Panc1 (cell line): ENCODE measurements around the gene XPA. TPM values are rescaled to one million over a fixed set of nuclear protein-coding genes. Genes with fewer than 3 reads are reported as not detected.

Experiments
- ATAC-seq: fragments of 200-7000 bp; cut with Tn5 transposase; 2 replicates; pipeline ENCODE4 v1.9.1; 2020; ENCODE audit warnings: mild to moderate bottlenecking, moderate library complexity
- BruUV-seq: library from RNA; stranded (reverse); fragments of 400-500 nt; replicated peaks from 2 replicates; lab custom pipeline; 2021; lab: Mats Ljungman, UMichigan
- CTCF ChIA-PET: fragments of 300-600 bp; sonication (Branson Sonifier 250); formaldehyde crosslinking; loops from one replicate; lab custom pipeline; 2022; ENCODE audit warnings: antibody characterized with exemption; lab: Charles Lee
- POLR2A ChIA-PET: fragments of 300-600 bp; sonication (Branson Sonifier 250); formaldehyde crosslinking; loops from one replicate; lab custom pipeline; 2022; ENCODE audit warnings: antibody characterized with exemption; lab: Charles Lee
- DNase-seq: peaks from one replicate; pipeline ENCODE4 v3.0.0-alpha.2; 2010; ENCODE audit warnings: low read depth, low spot score
- H3K27ac ChIP-seq: 2 replicates; pipeline ENCODE4 v1.5.1; 2011; ENCODE audit warnings: mild to moderate bottlenecking, low read length, inconsistent platforms
- H3K27me3 ChIP-seq: fragments of 200-500 bp; sonication (Bioruptor generic); 2 replicates; pipeline ENCODE4 v1.6.0; 2014; ENCODE audit warnings: low read length, inconsistent platforms; ENCODE audit not compliant: control insufficient read depth, insufficient read depth
- H3K36me3 ChIP-seq: fragments of 200-500 bp; sonication (Bioruptor generic); 2 replicates; pipeline ENCODE4 v1.5.1; 2014; ENCODE audit warnings: inconsistent platforms, mild to moderate bottlenecking, low read length, moderate library complexity; ENCODE audit not compliant: control insufficient read depth, insufficient read depth
- H3K4me1 ChIP-seq: 2 replicates; pipeline ENCODE4 v1.5.1; 2011; ENCODE audit warnings: inconsistent platforms, mild to moderate bottlenecking, low read length, moderate library complexity; ENCODE audit not compliant: control insufficient read depth, insufficient read depth
- H3K4me3 ChIP-seq, 2 experiments: 2 replicates each; pipeline ENCODE4 v1.5.1; 2011 to 2012; ENCODE audit warnings: low read depth in 2 of 2, low read length in 2 of 2, mild to moderate bottlenecking in 2 of 2, inconsistent platforms in 1 of 2, moderate library complexity in 1 of 2
- H3K9me3 ChIP-seq: fragments of 200-500 bp; sonication (Bioruptor generic); 2 replicates; pipeline ENCODE4 v1.5.1; 2014; ENCODE audit warnings: low read depth, mild to moderate bottlenecking, inconsistent platforms, low read length, moderate library complexity; ENCODE audit not compliant: control insufficient read depth, insufficient read depth
- POLR2AphosphoS5 ChIP-seq: IDR thresholded peaks from 2 replicates; pipeline ENCODE4 v1.6.1; 2012; ENCODE audit warnings: mild to moderate bottlenecking, low read depth, low read length, moderate library complexity
- SIN3A ChIP-seq: IDR thresholded peaks from 2 replicates; pipeline ENCODE4 v1.6.1; 2012; ENCODE audit warnings: low read depth, mild to moderate bottlenecking, low read length, moderate library complexity, borderline replicate concordance; ENCODE audit not compliant: insufficient read depth
- TCF7L2 ChIP-seq: IDR thresholded peaks from 2 replicates; pipeline ENCODE4 v1.6.1; 2011; ENCODE audit warnings: mild to moderate bottlenecking, low read depth, low read length, inconsistent platforms
- in situ Hi-C: cut with HindIII; loops from 2 replicates; pipeline ENCODE4 v1.10.0; 2016; ENCODE audit warnings: low sequenced_read_pairs, low pct_unique_long_range_greater_than_20kb
- intact Hi-C: fragments of 100-400 bp; cut with micrococcal nuclease; formaldehyde crosslinking; loops from one replicate; pipeline ENCODE4 v1.10.0; 2022; ENCODE audit not compliant: unreplicated experiment
- total RNA-seq: library from RNA; stranded (reverse); gene quantifications from one replicate; pipeline ENCODE4 v1.2.1, GENCODE V29; 2021; ENCODE audit not compliant: unreplicated experiment
- TF ChIP-seq, protein P1 (sequence below): fragments of 450-650 bp; IDR thresholded peaks from 2 replicates; pipeline ENCODE4 v1.5.1; 2017; ENCODE audit warnings: mild to moderate bottlenecking
- TF ChIP-seq, protein P2 (sequence below), 2 experiments: IDR thresholded peaks; 2 replicates each; pipeline ENCODE4 v1.6.1; 2011 to 2012; ENCODE audit warnings: low read depth in 2 of 2, control low read depth in 1 of 2, low read length in 1 of 2, mild to moderate bottlenecking in 1 of 2, moderate library complexity in 1 of 2; ENCODE audit not compliant: insufficient read depth in 1 of 2

XPA gene
- total RNA-seq, 1 experiment from 2014 or later: 7.1 TPM

GRCh38 chr9:97666907-97667686 lies 30.0 kb downstream of the XPA start:
- Histone ChIP-seq H3K9me3 (no peaks in the 10 kb centered on the region), H3K4me1 (no peaks in the 10 kb centered on the region), H3K27ac (no peak overlapping the region), H3K4me3 (no peak overlapping the region), H3K27me3 (no peaks in the 10 kb centered on the region), H3K36me3 (peaks cover 32% of the 10 kb centered on the region)
- ChIA-PET POLR2A (no interaction called here), CTCF (no interaction called here)
- intact Hi-C loops: no loop called here
- DNase-seq (no peak), ATAC-seq (no peak)
- TF ChIP-seq, protein P1, sequence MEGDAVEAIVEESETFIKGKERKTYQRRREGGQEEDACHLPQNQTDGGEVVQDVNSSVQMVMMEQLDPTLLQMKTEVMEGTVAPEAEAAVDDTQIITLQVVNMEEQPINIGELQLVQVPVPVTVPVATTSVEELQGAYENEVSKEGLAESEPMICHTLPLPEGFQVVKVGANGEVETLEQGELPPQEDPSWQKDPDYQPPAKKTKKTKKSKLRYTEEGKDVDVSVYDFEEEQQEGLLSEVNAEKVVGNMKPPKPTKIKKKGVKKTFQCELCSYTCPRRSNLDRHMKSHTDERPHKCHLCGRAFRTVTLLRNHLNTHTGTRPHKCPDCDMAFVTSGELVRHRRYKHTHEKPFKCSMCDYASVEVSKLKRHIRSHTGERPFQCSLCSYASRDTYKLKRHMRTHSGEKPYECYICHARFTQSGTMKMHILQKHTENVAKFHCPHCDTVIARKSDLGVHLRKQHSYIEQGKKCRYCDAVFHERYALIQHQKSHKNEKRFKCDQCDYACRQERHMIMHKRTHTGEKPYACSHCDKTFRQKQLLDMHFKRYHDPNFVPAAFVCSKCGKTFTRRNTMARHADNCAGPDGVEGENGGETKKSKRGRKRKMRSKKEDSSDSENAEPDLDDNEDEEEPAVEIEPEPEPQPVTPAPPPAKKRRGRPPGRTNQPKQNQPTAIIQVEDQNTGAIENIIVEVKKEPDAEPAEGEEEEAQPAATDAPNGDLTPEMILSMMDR: no peak
- TF ChIP-seq, protein P2, sequence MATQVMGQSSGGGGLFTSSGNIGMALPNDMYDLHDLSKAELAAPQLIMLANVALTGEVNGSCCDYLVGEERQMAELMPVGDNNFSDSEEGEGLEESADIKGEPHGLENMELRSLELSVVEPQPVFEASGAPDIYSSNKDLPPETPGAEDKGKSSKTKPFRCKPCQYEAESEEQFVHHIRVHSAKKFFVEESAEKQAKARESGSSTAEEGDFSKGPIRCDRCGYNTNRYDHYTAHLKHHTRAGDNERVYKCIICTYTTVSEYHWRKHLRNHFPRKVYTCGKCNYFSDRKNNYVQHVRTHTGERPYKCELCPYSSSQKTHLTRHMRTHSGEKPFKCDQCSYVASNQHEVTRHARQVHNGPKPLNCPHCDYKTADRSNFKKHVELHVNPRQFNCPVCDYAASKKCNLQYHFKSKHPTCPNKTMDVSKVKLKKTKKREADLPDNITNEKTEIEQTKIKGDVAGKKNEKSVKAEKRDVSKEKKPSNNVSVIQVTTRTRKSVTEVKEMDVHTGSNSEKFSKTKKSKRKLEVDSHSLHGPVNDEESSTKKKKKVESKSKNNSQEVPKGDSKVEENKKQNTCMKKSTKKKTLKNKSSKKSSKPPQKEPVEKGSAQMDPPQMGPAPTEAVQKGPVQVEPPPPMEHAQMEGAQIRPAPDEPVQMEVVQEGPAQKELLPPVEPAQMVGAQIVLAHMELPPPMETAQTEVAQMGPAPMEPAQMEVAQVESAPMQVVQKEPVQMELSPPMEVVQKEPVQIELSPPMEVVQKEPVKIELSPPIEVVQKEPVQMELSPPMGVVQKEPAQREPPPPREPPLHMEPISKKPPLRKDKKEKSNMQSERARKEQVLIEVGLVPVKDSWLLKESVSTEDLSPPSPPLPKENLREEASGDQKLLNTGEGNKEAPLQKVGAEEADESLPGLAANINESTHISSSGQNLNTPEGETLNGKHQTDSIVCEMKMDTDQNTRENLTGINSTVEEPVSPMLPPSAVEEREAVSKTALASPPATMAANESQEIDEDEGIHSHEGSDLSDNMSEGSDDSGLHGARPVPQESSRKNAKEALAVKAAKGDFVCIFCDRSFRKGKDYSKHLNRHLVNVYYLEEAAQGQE (IDR thresholded peaks at IDR 0.05; ENCODE audit: insufficient read depth in 1 of 2, low read depth in 2 of 2, low read length in 1 of 2): no peak
- TF ChIP-seq SIN3A (no peak), TCF7L2 (no peak), POLR2AphosphoS5 (no peak)
- in situ Hi-C loops: no loop called here
- no TSS peak for BruUV-seq

- Histone ChIP-seq H3K27ac (no peak overlapping the region), H3K4me1 (no peaks in the 10 kb centered on the region), H3K27me3 (no peaks in the 10 kb centered on the region), H3K9me3 (no peaks in the 10 kb centered on the region), H3K36me3 (peaks cover 35% of the 10 kb centered on the region), H3K4me3 (no peak overlapping the region)
- ATAC-seq: no peak
- in situ Hi-C loops (no loop called here), intact Hi-C loops (no loop called here)
- POLR2A ChIA-PET: no interaction called here
- TF ChIP-seq, protein P2 (IDR thresholded peaks at IDR 0.05; ENCODE audit: insufficient read depth in 1 of 2, low read depth in 2 of 2, low read length in 1 of 2): no peak
- no peak for DNase-seq
- BruUV-seq: no TSS peak
- CTCF ChIA-PET: no interaction called here
These were observed 31.4 kb downstream of the XPA start for GRCh38 chr9:97665742-97666141.
